Measurements from ENCODE around the gene TEX264.

Gene TEX264

DNA sequence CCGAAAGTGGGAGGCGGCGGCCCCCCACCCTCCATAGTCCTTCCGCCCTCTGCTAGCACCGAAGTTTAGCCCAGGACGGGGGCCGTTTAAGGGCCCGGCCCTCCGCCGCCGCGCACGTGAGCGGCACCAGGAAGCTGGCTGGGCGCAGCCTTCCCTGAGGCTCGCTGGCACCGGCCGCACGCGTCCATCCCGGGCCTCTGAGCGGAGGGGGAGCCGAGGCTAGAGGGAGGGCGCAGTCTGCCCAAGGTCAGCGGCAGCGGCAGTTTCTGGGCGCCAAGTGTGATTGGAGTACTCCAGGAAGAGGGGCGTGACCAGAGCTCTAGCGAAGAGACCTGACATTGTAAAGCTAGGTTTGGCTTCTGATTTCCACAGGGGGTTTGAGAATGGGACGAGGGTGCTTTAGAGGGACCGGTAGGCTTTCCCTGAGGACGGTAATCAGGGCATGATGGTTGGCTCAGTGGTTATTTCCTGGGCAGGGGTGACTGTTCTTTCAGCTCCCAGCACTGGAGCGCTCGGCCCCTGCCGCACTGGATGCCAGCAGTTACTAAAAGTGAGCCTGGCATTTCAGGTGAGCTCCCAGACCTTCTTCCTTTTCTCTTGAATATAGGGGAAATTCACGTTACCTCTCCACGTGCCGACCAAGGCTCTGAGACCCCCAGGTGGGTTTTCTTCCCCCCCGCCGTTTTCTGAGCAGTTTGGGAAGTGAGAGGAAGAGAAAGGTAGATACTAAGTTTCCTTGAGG, 853 bp downstream of the TEX264 start (continued):
- TF ChIP-seq, protein P1, sequence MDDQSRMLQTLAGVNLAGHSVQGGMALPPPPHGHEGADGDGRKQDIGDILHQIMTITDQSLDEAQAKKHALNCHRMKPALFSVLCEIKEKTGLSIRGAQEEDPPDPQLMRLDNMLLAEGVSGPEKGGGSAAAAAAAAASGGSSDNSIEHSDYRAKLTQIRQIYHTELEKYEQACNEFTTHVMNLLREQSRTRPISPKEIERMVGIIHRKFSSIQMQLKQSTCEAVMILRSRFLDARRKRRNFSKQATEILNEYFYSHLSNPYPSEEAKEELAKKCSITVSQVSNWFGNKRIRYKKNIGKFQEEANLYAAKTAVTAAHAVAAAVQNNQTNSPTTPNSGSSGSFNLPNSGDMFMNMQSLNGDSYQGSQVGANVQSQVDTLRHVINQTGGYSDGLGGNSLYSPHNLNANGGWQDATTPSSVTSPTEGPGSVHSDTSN (CRISPR knock-in tag; IDR thresholded peaks at IDR 0.05): no peak
- TF ChIP-seq ZBTB20 (tag by site-specific recombination; IDR thresholded peaks at IDR 0.05): peak; percentile 78
- peak; percentile 48; the same call in 1 of the 2 replicates for TF ChIP-seq SP3 (tag by site-specific recombination; IDR thresholded peaks at IDR 0.05)
- peak; percentile 53; the same call in 1 of the 2 replicates for TF ChIP-seq KLF9 (tag by site-specific recombination; IDR thresholded peaks at IDR 0.05; ENCODE audit: low read depth)
- TF ChIP-seq ZNF280D (tag by site-specific recombination; IDR thresholded peaks at IDR 0.05): no peak
- no peak for TF ChIP-seq ZNF280C (tag by site-specific recombination; IDR thresholded peaks at IDR 0.05)
- peak; percentile 35 for TF ChIP-seq ZNF341 (tag by site-specific recombination; IDR thresholded peaks at IDR 0.05; ENCODE audit: low read depth)
- TF ChIP-seq ZFP37 (tag by site-specific recombination; IDR thresholded peaks at IDR 0.05): 0 out of 2 replicates have a peak, but pooled peaks have one; percentile 4
- TF ChIP-seq ZNF776 (tag by site-specific recombination; IDR thresholded peaks at IDR 0.05; ENCODE audit: borderline replicate concordance): no peak
- peak; percentile 30; the same call in 1 of the 2 replicates for TF ChIP-seq ZNF24 (tag by site-specific recombination; IDR thresholded peaks at IDR 0.05)
- TF ChIP-seq ZNF692 (tag by site-specific recombination; IDR thresholded peaks at IDR 0.05): 0 out of 2 replicates have a peak, but pooled peaks have one; percentile 5
- TF ChIP-seq ZNF792 (tag by site-specific recombination; IDR thresholded peaks at IDR 0.05): no peak
- TF ChIP-seq ZNF449 (tag by site-specific recombination; IDR thresholded peaks at IDR 0.05): peak; percentile 95
- peak; percentile 50; the same call in 1 of the 2 replicates for TF ChIP-seq ZNF398 (tag by site-specific recombination; IDR thresholded peaks at IDR 0.05)
- no peak for TF ChIP-seq ZNF529 (tag by site-specific recombination; IDR thresholded peaks at IDR 0.05; ENCODE audit: insufficient replicate concordance)
- peak; percentile 60 for TF ChIP-seq ZBTB8A (tag by site-specific recombination; IDR thresholded peaks at IDR 0.05)
